Effector CD4-positive, alpha-beta T cell (primary cell): ENCODE measurements around the gene GRIK3.
"Not testable (repeated sequence)": the region's sequence is repeated elsewhere in the genome, so short reads cannot be mapped to it uniquely, and the experiment has no call there.

ENCODE experiments used
- DNase-seq: peaks from one replicate; pipeline ENCODE4 v3.0.0-alpha.2; 2020

Gene GRIK3

GRCh38 chr1:36778740-36779139, 255.6 kb downstream of the GRIK3 start:
- DNase-seq = no peak

GRCh38 chr1:36776948-36777831, 257.1 kb downstream of the GRIK3 start:
- no peak for DNase-seq

GRCh38 chr1:36776256-36776655, 258.1 kb downstream of the GRIK3 start:
- no peak for DNase-seq

- no peak for DNase-seq
Observed at GRCh38 chr1:36775716-36776115, 258.6 kb downstream of the GRIK3 start.

- DNase-seq = no peak
Observed at GRCh38 chr1:36773827-36774541, 260.3 kb downstream of the GRIK3 start.

- no peak for DNase-seq
Observed at GRCh38 chr1:36772647-36773495, 261.4 kb downstream of the GRIK3 start.

- DNase-seq = no peak
Observed at GRCh38 chr1:36771660-36772284, 262.5 kb downstream of the GRIK3 start.

- DNase-seq = no peak
Observed at GRCh38 chr1:36771240-36771639, 263.1 kb downstream of the GRIK3 start.

GRCh38 chr1:36769886-36770830, 264.2 kb downstream of the GRIK3 start:
- no peak for DNase-seq

- no peak for DNase-seq
Observed at GRCh38 chr1:36768486-36769178, 265.7 kb downstream of the GRIK3 start.

- DNase-seq = not testable (repeated sequence)
Observed at GRCh38 chr1:36767429-36767828, 266.9 kb downstream of the GRIK3 start.

GRCh38 chr1:36766481-36766880, 267.8 kb downstream of the GRIK3 start:
- DNase-seq = no peak

- DNase-seq = no peak
Observed at GRCh38 chr1:36765785-36766300, 268.5 kb downstream of the GRIK3 start.

- no peak for DNase-seq
Observed at GRCh38 chr1:36764798-36765197, 269.5 kb downstream of the GRIK3 start.

- DNase-seq = no peak
Observed at GRCh38 chr1:36763771-36764170, 270.5 kb downstream of the GRIK3 start.

- DNase-seq = no peak
Observed at GRCh38 chr1:36762174-36762573, 272.1 kb downstream of the GRIK3 start.

GRCh38 chr1:36761113-36761512, 273.2 kb downstream of the GRIK3 start:
- DNase-seq = no peak

GRCh38 chr1:36760081-36760480, 274.2 kb downstream of the GRIK3 start:
- no peak for DNase-seq

GRCh38 chr1:36759355-36759754, 275.0 kb downstream of the GRIK3 start:
- no peak for DNase-seq
